ENCODE data around the gene FBXL7.

The FBXL7 gene

DNA sequence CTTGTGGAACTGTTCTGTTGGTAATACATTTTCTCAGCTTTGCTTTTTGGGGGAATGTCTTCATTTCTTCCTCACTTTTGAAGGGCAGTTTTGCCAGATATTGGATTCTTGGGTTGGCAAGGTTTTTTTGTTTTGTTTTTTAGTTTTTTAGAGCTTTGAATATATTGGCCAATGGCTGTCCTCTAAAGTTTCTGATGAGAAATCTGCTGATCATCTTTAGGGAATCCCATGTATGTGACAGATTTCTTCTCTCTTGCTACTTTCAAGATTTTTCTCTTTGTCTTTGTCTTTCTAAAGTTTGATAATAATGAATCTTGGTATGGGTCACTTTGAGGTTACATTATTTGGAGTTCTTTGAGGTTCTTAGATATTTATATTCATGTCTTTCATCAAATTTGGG lies 227.4 kb downstream of the FBXL7 start:
- no peak for DNase-seq

- DNase-seq: no peak
These were observed 228.8 kb downstream of the FBXL7 start for GRCh38 chr5:15728811-15729210.

DNA sequence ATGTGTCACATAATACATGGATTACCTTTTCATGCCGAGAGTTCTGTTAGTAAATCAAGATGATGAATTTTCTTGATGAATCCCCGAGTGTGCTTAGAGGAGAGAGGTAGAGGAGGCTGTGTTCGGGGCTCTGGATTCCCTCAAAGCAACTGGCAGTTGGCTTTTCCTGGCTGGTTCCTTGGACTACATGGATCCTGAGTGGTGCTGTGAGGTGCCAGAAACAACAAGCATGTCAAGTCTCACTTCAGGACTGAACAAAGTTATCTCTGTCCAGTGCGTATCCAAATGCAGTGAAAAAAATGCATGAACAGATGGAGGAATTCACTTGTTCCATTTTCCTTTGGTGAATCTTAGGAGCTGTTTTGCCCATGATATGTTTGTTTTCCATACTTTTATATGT lies 231.7 kb downstream of the FBXL7 start:
- no peak for DNase-seq

- no peak for DNase-seq
These were observed 234.1 kb downstream of the FBXL7 start for GRCh38 chr5:15734058-15734457.

DNA sequence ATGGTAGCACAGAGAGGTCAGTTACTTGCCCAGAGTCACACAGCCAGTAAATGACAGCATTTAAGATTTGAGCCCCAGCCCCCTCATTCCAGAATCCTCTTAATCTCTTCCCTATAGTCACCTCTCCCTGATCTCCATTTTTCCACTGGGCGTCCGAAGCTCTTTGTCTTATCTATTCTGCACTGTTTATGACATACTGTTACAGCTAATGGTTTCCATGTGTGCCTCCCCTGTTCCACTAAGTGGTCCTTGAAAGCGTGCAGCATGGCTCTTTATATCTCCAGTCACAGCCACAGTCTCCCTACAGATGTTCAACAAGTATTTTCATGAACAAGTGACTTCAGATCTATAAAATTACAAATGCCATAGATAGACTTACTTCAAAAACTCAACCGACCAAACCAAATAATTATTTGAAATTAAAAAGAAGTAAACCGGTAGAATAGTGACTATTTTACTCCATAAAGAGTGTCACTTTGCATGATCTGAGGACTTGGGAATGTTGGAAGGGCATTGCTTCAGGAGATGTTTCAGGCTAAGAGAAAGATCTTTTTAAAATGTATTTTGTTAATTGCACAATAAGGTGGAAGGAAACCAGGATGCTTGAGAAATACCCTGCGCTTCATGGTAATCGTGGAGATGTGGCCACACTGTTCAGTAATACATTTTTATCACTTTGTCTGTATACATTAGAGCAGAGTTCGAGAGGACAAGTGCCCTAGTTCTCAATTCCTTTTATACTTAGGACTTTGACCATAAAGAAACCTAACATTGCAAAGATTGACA lies 237.2 kb downstream of the FBXL7 start:
- no peak for DNase-seq

DNA sequence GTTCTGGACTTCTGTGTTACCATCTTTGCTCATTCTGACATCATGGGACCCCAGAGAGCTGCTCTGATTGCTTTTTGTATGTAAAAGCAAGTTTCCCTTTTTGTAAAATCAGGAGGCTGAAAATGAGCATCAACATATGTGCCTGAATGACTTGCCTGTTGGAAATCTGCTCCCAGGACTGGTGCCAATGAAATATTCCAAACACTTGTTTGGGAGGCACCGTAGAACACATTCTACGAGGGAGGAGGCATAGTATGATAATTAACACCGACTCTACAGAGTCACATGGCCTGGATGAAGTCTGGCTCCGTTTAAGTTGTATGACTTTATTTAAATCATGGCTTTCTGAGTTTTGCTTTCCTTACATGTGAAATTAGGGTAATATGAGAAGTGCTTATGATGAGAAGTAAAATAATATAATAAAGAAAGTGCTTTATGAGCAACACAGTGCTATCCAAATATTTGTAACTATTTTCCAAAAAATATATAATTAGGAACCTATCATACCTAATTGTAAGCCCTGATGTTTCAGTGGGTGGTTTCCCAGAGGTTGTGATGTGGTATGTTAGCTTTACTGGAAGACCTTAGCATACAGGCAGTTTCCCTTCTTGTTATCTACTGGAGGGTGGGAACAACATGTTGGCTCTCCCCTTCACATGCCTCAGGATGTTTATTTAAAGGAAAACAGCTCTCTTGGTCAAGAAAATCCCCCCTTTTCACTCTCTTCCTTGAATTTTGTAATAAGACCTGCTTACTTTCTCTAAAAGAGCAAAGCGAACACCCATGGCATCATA lies 238.1 kb downstream of the FBXL7 start:
- no peak for DNase-seq

- DNase-seq: no peak
These were observed 240.4 kb downstream of the FBXL7 start for GRCh38 chr5:15740383-15740782.

DNA sequence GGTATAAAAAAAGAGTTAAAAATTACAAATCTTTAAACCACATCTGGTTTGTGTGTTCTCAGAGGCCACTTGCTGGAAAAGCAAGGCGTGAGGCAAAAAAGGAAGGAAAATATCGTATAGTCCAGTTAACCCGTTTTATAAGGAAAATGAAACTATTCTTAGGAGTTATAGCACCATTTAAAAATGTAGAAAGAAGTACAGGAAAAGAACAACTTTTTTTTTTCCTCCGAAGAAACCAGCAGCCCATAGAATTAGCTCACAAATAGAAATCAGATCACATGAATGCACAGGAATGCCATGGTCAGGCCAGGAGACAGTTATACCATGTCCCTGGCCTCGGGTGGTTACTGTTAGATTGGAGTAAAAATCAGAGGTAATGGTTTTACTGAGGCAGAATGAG lies 241.6 kb downstream of the FBXL7 start:
- no peak for DNase-seq

DNA sequence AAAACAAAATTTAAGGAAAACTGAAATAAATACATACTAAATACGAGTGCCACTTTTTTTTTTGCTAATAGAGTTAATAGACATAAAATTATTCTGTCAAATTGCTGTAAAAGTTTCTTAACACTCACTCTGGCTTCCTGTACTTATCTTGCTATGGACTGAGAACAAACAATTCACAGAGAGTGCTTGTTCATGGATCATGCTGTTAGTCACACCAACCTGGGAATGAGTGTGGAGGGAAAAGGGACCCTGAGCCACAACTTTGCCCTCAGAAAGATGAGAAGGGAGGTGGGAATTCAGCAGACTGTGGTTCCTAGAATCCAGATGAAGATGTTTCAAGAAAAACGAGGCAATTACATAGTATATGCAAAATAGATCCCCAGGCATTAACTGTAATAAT lies 246.9 kb downstream of the FBXL7 start:
- DNase-seq: no peak

DNA sequence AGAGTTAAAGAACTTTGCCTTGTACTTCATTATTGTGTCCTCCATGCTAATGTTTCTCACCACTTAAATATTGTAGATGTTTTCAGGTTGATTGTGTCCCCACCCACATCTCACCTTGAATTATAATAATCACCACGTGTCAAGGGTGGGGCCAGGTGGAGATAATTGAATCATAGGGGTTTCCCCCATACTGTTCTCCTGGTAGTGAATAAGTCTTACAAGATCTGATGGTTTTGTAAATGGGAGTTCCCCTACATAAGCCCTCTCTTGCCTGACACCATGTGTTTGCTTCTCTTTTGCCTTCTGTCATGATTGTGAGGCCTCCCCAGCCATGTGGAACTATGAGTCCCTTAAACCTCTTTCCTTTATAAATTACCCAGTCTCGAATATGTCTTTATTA lies 248.3 kb downstream of the FBXL7 start:
- no peak for DNase-seq

DNA sequence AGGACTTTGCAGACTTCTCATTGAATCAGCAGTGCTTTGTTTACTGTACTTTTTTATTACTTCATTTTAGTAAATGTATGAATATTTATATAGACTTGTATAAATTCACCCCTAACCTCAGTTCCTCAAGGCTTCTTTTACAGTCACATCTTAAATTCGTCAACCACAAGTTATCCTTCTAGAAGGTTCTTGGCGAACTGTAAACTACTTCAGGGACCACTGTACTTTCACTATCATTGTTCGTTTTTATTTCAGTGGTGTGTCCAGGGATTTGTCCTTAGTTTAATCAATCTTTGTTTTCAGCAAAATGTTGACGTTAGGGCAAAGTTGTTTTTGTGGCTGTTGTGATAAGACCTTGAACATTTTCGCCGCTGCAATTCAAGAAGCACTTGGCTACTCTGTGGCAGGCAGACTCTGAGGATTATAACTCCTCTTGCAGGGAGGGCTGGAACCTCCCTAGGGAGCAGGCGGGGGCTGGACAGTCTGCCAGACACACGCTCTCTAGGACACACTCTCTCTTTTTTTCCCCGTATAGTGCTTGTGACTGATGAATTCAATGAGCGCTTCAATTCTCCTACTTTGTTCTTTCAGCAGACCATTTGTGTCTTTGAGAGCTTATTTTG lies 252.8 kb downstream of the FBXL7 start:
- DNase-seq: no peak

- no peak for DNase-seq
These were observed 253.8 kb downstream of the FBXL7 start for GRCh38 chr5:15753752-15754151.

- DNase-seq: peak; percentile 74
These were observed 257.1 kb downstream of the FBXL7 start for GRCh38 chr5:15757103-15757502.

- no peak for DNase-seq
These were observed 257.6 kb downstream of the FBXL7 start for GRCh38 chr5:15757619-15758018.

- no peak for DNase-seq
These were observed 262.7 kb downstream of the FBXL7 start for GRCh38 chr5:15762668-15763067.

DNA sequence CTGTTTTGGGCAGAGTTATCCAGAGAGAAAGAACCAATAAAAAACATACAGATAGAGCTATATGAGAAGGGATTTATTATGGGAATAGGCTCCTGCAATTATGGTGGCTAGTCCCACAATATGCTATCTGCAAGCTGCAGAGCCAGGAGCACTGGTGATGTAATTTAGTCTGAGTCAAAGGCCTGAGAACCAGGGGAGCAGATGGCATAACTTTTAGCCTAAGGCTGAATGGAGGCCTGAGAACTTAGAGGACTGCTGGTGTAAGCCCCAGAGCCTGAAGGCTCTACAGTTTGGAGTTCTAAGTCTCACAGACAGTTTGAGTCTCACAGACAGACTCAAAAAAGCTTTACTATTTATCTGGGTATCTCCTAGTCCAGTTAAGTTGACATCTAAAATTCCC lies 263.8 kb downstream of the FBXL7 start:
- peak; percentile 73 for DNase-seq

- DNase-seq: no peak
These were observed 269.0 kb downstream of the FBXL7 start for GRCh38 chr5:15768936-15769335.

- DNase-seq: no peak
These were observed 272.2 kb downstream of the FBXL7 start for GRCh38 chr5:15772131-15772530.

- DNase-seq: no peak
These were observed 274.7 kb downstream of the FBXL7 start for GRCh38 chr5:15774632-15775031.

DNA sequence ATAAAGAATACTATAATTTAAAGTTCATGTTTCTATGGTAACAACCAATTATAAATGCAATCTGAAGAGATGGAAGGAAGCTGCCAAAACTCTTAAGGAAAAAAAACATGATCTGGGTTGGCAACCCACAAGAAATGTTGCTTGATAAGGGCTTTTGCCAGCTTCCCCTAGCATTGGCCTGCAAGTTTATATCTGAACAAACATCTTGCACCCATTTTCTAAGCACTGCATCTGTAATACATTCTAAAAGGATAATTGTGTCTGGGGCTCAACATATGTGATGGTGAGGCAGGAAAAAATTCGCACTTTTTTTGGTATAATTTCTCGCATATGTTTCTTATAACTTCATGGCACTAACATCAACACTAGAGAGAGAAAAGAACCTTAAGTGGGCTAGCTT lies 276.4 kb downstream of the FBXL7 start:
- no peak for DNase-seq

GRCh38 chr5:15783734-15784133 lies 283.8 kb downstream of the FBXL7 start:
- DNase-seq: no peak

GRCh38 chr5:15785531-15785981 lies 285.6 kb downstream of the FBXL7 start:
- no peak for DNase-seq

GRCh38 chr5:15786326-15786725 lies 286.3 kb downstream of the FBXL7 start:
- DNase-seq: no peak

DNA sequence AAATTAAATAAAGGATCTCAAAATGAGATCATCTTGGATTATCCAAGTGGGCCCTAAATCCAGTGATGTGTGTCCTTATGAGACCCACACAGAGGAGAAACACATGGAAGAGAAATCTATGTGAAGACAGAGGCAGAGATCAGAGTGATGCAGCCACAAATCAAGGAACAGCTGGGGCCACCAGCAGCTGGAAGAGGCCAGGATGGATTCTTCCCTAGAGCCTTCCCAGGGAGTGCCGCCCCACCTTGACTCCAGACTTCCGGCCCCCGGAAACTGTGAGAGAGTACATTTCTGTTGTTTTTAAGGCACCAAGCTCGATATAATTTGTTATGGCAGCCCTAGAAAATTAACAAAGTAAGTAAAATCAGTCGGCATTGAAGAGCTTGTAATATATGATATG lies 286.9 kb downstream of the FBXL7 start:
- DNase-seq: no peak
